Stimulated activated CD8-positive, alpha-beta memory T cell treated with anti-CD3 and anti-CD28 coated beads, Interleukin-12 subunit alpha, Interleukin-12 subunit beta, amount 100 ng/mL, for 4 hours (primary cell): ENCODE measurements around the gene BCL11B.

Source experiments
- DNase-seq: peaks from one replicate; pipeline ENCODE4 v3.0.0-alpha.2; 2020; ENCODE audit warnings: low read depth

The BCL11B gene

DNA sequence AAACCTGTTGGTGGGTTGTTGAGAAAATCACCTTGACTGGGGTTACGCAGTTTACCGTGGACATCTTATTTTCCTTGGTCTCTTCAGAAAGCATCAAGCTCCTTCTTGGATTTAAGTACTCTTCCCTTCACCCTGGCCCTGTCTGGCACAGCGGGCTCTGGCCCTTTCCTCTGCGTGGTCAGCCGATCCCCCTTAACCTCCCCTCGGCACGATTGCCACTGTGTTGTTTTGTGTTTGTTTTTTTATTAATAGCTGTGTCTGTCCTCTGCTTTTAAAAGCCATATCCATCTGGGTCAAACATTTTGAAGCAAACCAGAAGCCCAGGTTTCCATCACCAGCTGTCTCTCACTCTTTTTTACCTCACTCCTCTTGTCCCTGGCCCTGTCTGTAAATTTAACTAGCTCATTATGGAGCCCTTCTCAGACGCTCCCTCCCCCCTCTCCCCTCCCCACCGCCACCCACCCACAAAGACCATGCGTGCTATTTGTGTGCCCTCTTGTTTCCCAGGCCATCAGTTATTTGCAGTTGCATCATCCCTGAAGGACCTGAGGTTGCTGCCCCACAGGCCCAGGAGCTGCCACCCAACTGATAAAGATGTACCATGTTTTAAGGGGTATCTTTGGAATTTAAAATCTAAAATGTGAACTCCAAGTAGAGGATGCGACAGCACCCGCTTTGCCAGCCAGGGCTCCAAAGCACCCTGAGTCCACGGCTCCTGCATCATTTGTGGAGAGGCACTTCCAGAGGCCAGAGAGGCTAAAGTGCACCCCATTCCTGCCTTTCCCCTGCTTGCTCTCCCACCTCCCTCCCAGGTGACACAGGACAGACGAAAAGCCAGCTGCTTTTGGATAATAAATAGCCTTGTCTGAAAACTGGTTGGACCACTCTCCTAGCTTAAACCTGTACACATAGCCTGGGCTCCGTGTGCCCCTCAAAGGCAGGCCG, 3.9 kb downstream of the BCL11B start:
- no peak for DNase-seq

- no peak for DNase-seq
Observed at GRCh38 chr14:99267381-99267780, 4.6 kb downstream of the BCL11B start.

DNA sequence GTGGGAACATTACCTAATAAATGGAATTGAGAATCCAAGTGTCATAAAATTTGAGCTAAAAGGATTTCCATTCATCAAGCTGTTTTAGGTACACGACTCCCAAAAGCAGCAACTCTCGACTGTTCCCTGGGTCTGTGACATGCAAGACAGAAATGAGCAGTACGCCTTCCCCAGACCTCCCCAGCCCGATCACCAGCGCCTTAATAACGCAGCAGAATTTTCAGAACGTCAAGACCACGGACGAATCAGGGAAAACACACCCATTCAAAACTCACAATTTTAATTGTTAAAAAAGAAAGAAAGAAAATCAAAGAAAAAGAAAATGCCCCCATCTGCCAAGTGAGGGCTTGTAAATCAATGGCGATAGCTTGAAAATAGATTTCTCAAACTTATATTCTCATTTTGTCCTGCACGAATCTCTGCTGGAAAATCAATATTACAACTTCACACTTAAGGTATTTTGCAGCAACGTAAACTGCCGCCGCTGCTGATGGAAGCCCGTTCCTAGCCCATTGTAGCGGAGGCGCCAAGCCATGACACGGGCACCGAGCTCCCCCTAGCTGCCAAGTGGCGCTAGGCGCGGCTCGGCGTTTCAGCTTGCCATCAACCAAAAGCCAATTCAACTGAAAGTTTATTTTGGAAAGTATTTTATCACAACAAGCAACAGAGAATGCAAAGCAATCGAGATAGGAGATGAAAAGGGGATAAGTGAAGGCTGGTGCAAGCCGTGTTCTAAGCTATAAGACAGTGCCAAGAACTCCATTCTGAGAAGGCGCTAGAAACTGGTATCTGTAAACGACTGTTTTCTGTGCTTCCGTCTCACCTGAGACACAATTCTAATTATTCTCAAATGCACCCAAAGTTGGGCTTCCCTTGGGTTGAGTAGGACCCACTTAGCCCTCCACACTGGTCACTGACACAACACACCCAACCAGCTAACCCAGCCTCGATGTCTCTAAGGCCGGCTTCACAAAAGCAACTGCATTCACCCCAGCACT, 5.5 kb downstream of the BCL11B start:
- peak; percentile 80 for DNase-seq

DNA sequence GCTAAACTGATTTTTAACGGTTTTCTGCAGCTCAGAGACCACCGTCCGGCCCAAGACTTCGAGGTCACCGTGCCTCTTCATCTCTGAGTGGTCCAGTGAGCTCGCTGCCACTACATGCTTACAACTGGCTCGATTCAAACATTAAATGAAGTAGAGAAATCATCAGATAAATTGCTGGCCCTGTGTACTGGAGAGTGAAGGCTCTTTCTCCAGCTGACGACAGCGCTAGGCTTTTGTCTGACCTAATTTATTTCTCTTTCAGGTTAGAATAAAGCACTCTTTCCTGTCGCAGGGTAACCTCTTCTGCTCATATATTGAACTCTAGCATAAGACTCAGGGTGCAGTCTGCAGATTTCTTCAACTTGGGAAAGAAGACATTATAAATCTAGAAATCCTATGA, 6.4 kb downstream of the BCL11B start:
- no peak for DNase-seq

DNA sequence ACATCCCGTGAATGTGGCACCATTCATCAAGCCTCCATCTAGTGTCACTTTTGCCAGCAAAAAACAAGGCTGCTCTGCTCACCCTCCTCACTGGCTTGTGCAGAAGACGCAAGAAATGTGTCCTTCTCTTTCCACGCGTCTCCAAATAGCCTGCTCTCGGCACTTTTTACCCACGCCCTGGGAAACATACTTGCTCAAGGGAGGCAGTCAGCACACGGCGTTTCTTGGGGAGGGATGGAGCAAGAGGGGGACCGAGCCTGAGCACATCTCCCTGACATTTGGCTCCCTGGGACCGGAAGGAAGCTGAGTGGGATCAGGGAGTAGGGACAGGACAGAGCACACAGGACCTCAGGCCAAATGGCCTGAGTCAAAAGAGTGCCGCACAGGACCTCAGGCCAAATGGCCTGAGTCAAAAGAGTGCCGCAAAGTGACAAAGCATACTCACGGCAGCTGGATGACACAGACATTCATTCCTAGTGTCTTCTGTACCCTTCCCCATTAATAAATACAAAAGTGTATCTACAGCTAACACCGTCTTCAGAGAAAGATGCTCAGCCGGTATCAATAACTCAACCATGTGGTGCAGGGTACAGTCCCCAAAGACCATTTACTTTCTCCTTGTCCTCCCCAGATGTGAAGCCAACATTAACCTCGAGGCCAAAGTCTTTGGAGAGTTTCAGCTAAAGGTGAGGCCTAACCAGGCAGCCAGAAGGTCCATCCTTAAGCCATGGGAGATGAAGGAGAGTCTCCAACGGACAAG, 7.1 kb downstream of the BCL11B start:
- DNase-seq: no peak

DNA sequence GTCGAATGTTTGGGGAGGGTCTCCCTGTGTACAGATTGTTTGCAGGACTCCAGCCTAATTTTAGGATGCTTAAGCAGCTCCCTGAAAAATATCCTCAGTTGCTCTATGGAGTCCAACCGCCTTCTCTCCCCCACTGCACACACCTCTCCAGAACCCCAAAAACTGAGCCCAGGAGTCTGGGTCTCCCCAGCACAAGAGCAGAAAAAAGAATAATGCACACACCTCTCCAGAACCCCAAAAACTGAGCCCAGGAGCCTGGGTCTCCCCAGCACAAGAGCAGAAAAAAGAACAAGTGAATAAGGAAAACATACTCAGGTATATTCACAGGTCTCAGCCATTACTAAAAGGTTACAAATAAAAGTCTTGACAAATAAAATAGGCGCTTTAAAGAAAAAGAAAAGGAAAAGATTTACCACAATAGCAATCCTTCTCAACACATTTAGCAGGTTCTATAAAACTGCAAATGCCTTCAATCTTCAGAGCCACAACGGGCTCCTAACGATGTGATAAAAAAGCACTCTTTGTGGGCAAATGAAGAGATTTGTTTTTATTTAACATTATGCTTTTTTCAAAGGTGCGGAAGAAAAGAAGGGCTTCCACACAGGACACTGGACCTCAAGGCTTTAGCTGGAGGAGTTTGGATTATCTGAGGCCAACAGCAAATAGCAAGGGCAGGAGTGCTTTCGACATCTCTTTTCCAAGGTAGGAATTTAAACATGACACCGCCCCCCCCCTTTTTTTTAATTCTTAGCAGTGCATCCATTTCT, 8.2 kb downstream of the BCL11B start:
- no peak for DNase-seq

DNA sequence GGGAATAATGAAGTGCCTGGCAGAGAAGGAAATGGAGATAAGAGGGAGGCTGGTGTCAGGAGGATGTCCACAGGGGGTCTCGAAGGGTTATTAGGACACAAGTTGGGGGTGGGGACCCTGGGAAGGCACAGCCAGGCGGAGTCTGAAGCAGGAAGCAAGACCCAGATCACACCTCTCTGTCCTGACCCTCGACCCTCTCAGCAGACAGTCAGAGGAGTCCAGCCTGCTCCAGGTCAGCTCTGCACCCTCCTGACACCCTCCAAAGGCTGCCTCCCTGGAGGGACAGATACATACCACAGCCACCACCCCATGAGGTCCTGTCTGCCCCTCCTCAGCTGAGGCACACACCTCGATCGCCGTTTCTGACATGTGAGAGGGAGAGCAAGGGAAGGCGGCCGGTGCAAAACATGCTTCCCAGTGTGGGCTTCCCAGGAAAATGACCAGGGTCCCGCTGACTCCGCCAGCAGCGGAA, 9.0 kb downstream of the BCL11B start:
- no peak for DNase-seq

DNA sequence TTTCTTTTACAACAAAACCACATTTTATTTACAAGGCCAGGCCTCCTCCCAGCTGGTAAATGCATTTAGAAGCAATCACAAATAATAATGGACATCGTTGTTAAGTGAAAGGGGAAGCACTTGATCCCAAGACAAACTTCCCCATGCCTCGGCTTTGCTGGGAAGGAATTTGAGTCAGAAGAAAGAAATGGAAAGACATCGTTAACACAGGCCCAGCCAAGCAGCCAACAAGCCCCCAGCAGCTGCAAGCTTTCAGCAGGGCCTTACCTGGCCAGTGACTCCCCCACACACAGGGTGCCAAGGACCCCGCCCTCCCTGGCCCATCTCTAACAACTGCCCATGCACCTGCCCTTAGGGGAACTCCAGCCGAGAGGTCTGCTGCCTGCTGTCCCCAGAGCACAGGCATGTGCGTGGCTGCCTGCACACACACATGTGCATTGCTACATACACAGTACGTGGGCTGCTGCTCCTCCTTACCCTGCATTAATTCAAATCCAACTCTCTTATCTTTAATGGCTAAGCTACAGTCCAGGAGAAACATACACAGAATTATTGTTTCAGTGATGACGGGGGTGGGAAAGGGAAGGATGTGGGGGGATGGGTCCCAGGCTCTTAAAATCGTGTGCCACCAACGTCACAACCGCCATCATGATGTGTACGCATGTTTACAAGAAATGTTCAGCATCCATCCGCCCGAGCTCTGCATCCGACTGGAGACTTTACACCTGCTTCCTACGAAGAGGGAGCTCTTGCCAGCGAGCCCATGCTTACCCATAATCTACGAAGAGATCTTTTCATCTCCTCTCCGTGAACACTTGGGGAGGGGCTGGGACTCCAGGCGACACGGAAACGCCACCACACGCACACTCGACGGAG, 9.8 kb downstream of the BCL11B start:
- no peak for DNase-seq

DNA sequence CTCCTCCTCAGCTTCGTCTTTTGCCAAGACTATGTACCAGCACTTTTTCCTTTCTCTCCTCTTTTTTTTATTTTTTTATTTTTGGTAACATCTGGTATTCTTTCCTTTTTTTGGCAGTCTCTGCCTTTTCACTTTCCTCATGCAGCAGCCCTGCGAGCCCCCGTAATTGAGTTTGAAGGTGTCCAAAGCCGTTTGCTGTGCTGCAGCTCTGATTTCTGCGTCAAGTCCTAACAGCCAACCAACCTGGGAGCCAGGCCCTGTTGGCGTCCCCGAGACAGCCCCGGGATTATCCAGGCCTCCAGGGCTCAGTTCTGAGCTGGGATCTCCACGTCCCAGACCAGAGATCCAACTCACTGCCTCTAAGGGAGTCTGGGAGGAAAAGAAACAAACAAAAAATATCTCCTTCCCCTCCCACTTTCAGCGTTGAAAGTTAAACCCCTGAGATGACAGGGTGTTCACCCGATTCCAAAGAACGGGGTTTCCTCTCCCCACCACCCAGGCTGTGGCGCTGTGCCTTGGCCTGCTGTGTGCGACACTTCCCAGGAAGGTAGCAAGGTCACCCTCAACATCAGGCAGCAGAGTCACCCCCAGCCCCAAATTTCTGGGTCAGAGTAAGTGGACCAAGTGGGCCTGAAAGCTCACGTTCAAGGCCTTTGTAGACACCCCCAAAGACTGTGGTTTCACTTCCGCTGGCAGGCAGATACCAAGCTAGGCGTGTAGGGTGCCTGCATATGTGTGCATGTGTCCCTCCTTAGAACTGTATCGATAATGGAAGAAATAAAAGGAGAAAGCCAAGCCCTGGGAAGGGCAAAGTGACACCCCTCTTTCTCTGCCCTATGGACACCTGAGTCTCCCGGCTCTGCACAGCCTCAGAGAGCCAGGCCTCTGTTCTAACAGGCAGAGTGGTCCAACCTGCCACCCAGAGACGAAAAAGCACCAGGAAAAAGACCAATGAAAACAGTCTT, 11.1 kb downstream of the BCL11B start:
- no peak for DNase-seq

DNA sequence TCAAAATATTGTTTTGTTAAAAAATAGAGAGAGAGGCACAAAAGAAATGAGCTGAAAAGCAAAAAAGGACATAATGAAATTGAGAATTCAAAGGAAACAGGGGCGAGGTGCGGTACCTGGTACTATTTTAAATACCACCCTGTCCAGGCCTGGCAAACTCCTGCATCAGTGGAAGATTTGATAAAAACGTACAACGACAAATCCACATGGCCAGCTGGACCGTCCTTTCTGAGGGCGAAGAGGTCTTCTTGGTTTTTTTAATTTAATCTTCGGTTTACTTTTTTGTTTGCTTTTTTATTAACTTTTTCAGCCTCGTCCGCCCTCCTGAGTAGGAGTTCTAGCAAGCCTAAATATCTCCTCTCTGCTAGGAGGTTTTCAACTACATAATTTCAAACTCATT, 11.9 kb downstream of the BCL11B start:
- no peak for DNase-seq

DNA sequence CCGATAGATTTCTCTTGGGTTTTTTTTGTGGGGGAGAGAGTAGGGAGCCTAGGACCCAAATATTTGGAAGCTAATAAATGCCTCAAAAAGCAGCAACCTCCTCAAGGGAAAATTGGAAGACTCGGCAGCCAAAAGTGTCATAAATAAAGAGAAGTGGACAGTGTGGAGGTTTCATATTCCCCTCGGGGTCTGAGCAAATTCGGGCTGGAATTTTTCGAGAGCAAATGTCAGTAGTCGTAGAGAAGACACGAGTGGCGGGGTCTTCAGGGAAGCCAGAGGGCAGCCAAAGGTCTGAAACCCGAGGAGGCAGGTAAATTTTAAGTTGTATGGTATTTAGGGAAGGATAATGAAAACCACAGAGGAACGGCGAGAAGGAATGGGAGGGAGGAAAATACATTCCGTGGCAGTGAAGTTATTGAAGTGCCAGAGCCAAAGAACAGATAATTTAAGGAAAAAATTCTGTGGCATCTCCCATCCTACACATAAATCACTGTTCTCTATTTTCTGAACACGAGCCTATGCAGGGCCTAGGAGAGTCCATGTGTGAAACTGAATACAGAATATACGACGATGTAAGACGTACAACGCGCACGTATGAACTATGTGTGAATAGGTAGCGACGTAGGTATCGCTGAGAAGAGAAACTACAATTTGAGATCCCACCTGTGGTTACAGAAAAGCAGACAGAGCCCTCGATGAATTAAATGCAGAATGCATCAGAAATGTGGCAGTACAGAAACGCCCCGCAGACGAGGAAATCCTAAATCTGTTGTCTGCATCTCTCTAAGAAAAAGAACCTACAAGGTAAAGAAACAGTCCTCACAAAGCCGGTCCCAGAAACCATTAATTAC, 12.9 kb downstream of the BCL11B start:
- no peak for DNase-seq

GRCh38 chr14:99258341-99258861, 13.6 kb downstream of the BCL11B start:
- DNase-seq: no peak

DNA sequence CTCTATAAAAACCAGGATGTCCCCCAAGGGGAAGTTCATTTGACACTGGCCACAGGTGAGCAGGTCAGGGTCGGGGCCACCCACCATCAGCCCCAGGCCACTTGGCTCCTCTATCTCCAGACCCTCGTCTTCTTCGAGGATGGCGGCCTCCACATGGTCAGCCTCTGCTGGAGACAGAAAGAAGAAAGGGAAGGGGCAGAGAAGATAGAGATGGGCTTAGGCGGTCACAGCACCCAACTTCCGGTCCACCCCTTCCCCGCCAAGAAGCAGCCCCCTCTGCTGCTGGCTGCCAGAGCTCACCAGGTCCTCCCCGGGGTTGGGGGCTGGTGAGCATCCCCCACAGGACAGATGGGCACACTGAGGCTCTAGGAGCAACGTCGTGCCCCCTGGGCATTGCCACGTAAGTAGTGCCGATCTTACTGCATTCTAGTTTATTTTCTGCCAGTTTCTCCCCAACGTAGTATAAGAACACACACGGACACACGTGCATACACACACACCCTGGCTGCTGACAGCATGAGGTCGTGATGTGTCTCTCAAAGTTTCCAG, 14.2 kb downstream of the BCL11B start:
- DNase-seq: no peak

DNA sequence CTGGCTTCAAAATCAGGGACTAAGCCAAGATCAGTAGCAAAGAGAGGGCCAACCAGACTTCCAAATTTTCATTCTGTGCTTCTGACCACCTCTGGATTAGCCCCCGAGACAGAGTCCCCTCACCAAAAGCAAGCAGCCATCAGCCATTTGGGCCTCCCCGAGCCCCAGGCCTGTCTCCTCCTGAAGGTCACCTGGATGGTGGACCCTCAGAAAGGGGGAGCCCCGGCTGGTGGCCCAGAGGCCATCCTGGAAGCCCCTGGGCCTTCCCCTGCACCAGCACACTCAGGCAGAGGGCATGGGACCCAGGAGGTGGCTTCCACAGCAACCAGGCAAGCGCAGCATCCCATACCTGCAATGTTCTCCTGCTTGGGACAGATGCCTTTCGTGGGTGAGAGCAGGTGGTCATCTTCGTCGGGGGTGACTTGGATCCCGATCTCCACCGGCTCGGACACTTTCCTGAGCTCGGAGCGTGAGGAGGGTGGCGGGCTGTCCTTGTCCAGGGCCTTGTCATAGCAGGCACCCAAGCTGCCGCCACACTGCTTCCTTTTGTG, 14.8 kb downstream of the BCL11B start:
- no peak for DNase-seq

DNA sequence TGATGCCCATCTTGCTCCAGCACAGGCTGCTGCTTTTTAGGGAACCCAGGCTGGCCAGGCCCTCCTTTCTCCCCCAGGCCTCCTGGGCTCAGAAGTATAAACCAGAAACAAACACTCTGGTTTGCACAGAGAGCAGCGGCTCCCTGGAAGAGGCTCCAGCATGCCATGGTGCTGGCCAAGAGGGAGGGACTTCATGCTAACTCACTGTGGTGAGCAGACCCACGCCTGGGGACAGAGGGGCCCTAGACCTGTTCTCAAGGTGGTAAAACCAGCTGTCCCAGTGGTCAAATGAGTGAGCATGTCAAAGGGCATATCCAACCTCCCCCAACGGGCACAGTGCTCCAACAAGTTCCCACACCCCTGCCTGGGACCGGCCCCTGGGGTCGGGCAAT, 15.5 kb downstream of the BCL11B start:
- no peak for DNase-seq

GRCh38 chr14:99255621-99256482, 16.1 kb downstream of the BCL11B start:
- no peak for DNase-seq
